Measurements from ENCODE around the gene ARMC9.
"Not testable (repeated sequence)": the region's sequence is repeated elsewhere in the genome, so short reads cannot be mapped to it uniquely, and the experiment has no call there.

DNA sequence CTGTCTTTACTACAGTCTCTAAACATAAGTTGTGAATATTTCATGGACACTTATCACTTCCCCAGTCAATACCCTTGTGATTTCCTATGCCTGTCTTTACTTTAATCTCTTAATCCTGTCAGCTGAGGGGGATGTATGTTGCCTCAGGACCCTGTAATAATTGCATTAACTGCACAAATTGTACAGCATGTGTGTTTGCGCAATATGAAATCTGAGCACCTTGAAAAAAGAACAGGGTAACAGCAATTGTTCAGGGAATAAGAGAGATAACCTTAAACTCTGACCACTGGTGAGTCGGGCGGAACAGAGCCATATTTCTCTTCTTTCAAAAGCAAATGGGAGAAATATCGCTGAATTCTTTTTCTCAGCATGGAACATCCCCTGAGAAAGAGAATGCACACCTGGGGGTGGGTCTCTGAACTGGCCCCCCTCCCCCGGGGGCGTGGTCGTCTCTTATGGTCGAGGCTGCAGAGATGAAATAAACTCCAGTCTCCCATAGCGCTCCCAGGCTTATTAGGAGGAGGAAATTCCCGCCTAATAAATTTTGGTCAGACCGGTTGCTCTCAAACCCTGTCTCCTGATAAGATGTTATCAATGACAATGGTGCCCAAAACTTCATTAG, 177.7 kb downstream of the ARMC9 start:
- TF ChIP-seq, protein P1, sequence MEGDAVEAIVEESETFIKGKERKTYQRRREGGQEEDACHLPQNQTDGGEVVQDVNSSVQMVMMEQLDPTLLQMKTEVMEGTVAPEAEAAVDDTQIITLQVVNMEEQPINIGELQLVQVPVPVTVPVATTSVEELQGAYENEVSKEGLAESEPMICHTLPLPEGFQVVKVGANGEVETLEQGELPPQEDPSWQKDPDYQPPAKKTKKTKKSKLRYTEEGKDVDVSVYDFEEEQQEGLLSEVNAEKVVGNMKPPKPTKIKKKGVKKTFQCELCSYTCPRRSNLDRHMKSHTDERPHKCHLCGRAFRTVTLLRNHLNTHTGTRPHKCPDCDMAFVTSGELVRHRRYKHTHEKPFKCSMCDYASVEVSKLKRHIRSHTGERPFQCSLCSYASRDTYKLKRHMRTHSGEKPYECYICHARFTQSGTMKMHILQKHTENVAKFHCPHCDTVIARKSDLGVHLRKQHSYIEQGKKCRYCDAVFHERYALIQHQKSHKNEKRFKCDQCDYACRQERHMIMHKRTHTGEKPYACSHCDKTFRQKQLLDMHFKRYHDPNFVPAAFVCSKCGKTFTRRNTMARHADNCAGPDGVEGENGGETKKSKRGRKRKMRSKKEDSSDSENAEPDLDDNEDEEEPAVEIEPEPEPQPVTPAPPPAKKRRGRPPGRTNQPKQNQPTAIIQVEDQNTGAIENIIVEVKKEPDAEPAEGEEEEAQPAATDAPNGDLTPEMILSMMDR (IDR thresholded peaks at IDR 0.05; ENCODE audit: extremely low read depth in 1 of 2, insufficient read depth in 1 of 2, low read depth in 1 of 2, low read length in 2 of 2), result not testable (repeated sequence)
- not testable (repeated sequence) for TF ChIP-seq POLR2A (IDR thresholded peaks at IDR 0.05; ENCODE audit: low read depth, low read length); EZH2 (IDR thresholded peaks at IDR 0.05; ENCODE audit: borderline replicate concordance, low read depth, low read length, severe bottlenecking); POLR2AphosphoS5 (IDR thresholded peaks at IDR 0.05; ENCODE audit: insufficient read depth, low read depth, low read length); MAX (IDR thresholded peaks at IDR 0.05; ENCODE audit: insufficient read depth, insufficient read length); FOS (IDR thresholded peaks at IDR 0.05; ENCODE audit: borderline replicate concordance, insufficient read depth, low read length); JUN (IDR thresholded peaks at IDR 0.05; ENCODE audit: borderline replicate concordance, insufficient read depth, insufficient read length, low read depth)

All from endothelial cell of umbilical vein (primary cell).